ENCODE measurements around the gene OGFOD3.

The OGFOD3 gene

GRCh38 chr17:82463391-82463790, 45.0 kb upstream of the OGFOD3 start:
- TF ChIP-seq TAF1 (IDR thresholded peaks at IDR 0.05; ENCODE audit: low read depth) (no peak), RAD21 (IDR thresholded peaks at IDR 0.05; ENCODE audit: low read depth) (no peak), TEAD4 (IDR thresholded peaks at IDR 0.05) (no peak), CEBPB (IDR thresholded peaks at IDR 0.05) (no peak), EP300 (IDR thresholded peaks at IDR 0.05; ENCODE audit: borderline replicate concordance) (no peak), USF1 (IDR thresholded peaks at IDR 0.05) (no peak), YY1 (IDR thresholded peaks at IDR 0.05; ENCODE audit: low read depth) (no peak), EGR1 (IDR thresholded peaks at IDR 0.05) (no peak), NFIC (IDR thresholded peaks at IDR 0.05) (no peak), CREB1 (IDR thresholded peaks at IDR 0.05; ENCODE audit: low read depth) (no peak), FOXM1 (IDR thresholded peaks at IDR 0.05; ENCODE audit: borderline replicate concordance, low read depth) (no peak), REST (IDR thresholded peaks at IDR 0.05; ENCODE audit: low read depth) (no peak), ZBTB7A (IDR thresholded peaks at IDR 0.05; ENCODE audit: low read depth) (no peak), TCF12 (IDR thresholded peaks at IDR 0.05; ENCODE audit: low read depth) (no peak)
- TF ChIP-seq, protein P1, sequence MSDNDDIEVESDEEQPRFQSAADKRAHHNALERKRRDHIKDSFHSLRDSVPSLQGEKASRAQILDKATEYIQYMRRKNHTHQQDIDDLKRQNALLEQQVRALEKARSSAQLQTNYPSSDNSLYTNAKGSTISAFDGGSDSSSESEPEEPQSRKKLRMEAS (IDR thresholded peaks at IDR 0.05): no peak

- TF ChIP-seq USF1 (IDR thresholded peaks at IDR 0.05) (no peak), CEBPB (IDR thresholded peaks at IDR 0.05) (no peak)
These were observed 43.6 kb upstream of the OGFOD3 start for GRCh38 chr17:82461827-82462524.

GRCh38 chr17:82458885-82459424, 40.6 kb upstream of the OGFOD3 start:
- TF ChIP-seq TEAD4 (IDR thresholded peaks at IDR 0.05): no peak
- TF ChIP-seq, protein P1 (IDR thresholded peaks at IDR 0.05): no peak

- TF ChIP-seq CREB1 (IDR thresholded peaks at IDR 0.05; ENCODE audit: low read depth) (no peak; the same call in 1 of the 2 replicates), TAF1 (IDR thresholded peaks at IDR 0.05; ENCODE audit: low read depth) (peak; percentile 85), TCF12 (IDR thresholded peaks at IDR 0.05; ENCODE audit: low read depth) (peak; percentile 61), ZBTB7A (IDR thresholded peaks at IDR 0.05; ENCODE audit: low read depth) (no peak), EP300 (IDR thresholded peaks at IDR 0.05; ENCODE audit: borderline replicate concordance) (peak; percentile 47; the same call in 1 of the 2 replicates), YY1 (IDR thresholded peaks at IDR 0.05; ENCODE audit: low read depth) (peak; percentile 92), REST (IDR thresholded peaks at IDR 0.05; ENCODE audit: low read depth) (0 out of 2 replicates have a peak, but pooled peaks have one; percentile 6), RAD21 (IDR thresholded peaks at IDR 0.05; ENCODE audit: low read depth) (no peak), CEBPB (IDR thresholded peaks at IDR 0.05) (no peak)
- TF ChIP-seq, protein P1 (IDR thresholded peaks at IDR 0.05): peak; percentile 57
These were observed 39.9 kb upstream of the OGFOD3 start, which contains the start of gene NARF for GRCh38 chr17:82458179-82458884. TSS of gene NARF (plus strand) at chr17:82458741. CDS start at chr17:82458804, 63 bp downstream.

GRCh38 chr17:82457929-82458178, 39.5 kb upstream of the OGFOD3 start:
- TF ChIP-seq TEAD4 (IDR thresholded peaks at IDR 0.05) (no peak), CREB1 (IDR thresholded peaks at IDR 0.05; ENCODE audit: low read depth) (no peak; the same call in 1 of the 2 replicates), NFIC (IDR thresholded peaks at IDR 0.05) (no peak), USF1 (IDR thresholded peaks at IDR 0.05) (peak; percentile 97), RAD21 (IDR thresholded peaks at IDR 0.05; ENCODE audit: low read depth) (no peak)
- TF ChIP-seq, protein P1 (IDR thresholded peaks at IDR 0.05): peak; percentile 66

Data from Ishikawa (cell line).